ENCODE results near the gene ZNF668.

- TF ChIP-seq PKNOX1 (IDR thresholded peaks at IDR 0.05) (no peak), FOXK2 (IDR thresholded peaks at IDR 0.05) (no peak)
These were observed 11.4 kb upstream of the ZNF668 start for GRCh38 chr16:31085411-31085810.
